ENCODE results near the gene FYN.

DNA sequence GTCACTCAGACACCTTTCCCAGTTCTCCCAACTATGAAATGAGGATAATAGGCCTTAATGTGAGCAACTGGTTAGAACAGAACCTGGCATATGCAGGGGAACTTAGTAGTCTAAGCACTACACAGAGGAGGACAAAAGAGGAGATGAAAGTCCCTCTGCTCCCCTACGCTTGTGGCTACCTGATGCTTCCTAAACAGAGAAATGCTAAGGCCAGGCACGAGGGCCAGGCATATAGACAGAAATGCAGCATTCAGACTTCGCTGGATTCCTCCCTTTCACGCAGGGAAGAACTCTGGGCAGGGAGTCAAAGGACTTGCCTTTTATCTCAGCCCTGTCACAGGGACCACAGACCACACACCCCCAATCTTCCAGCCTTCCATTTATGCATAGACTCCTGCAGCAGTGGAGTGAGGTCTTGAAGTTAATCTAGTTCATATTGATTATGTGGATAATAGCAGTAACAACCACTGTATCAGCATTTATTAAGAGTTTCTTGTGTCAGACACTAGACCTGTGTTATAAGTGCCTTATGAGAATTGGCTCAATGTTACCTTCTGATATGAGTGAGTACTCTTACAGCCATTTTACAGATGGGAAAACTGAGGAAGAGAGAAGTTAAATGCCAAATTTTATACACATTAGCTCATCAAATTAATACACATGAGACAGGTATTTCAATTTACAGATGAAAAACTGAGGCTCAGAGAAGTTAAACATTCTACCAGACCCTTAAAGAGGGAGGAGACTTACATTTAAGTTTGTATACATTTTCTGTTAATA is 240.6 kb downstream of the FYN start:
- TF ChIP-seq POLR2AphosphoS5 (IDR thresholded peaks at IDR 0.05; ENCODE audit: borderline replicate concordance, low read depth, low read length) (no peak), EZH2 (IDR thresholded peaks at IDR 0.05) (no peak)
